Epithelial cell of proximal tubule (primary cell): Measurements from ENCODE around the gene SPG21. TPM values are rescaled to one million over a fixed set of nuclear protein-coding genes. Genes with fewer than 3 reads are reported as not detected.

Source experiments
- DNase-seq: peaks from one replicate; pipeline ENCODE4 v3.0.0-alpha.2; 2011; ENCODE audit warnings: low read depth
- H3K4me3 ChIP-seq: 2 replicates; pipeline ENCODE4 v1.5.1; 2011; ENCODE audit warnings: low read depth, mild to moderate bottlenecking, low read length
- CTCF ChIP-seq: conservative IDR thresholded peaks from 2 replicates; pipeline ENCODE4 v1.5.1; 2012; ENCODE audit warnings: low read depth, mild to moderate bottlenecking, low read length
- total RNA-seq: library from RNA; depleted of rRNA; stranded (reverse); fragments of >200 nt; gene quantifications from 2 replicates; pipeline ENCODE4 v1.2.3, GENCODE V29; 2015

The SPG21 gene
- total RNA-seq, 1 donor from 2014 or later = 80.1 TPM

GRCh38 chr15:64947211-64947610, 42.5 kb downstream of the SPG21 start:
- H3K4me3 ChIP-seq = no peak overlapping the region
- no peak for DNase-seq
- TF ChIP-seq CTCF = no peak

- H3K4me3 ChIP-seq = no peak overlapping the region
- no peak for TF ChIP-seq CTCF
- no peak for DNase-seq
These were observed 44.8 kb downstream of the SPG21 start for GRCh38 chr15:64944961-64945360.

- no peak overlapping the region for H3K4me3 ChIP-seq
- TF ChIP-seq CTCF = no peak
- no peak for DNase-seq
These were observed 46.0 kb downstream of the SPG21 start for GRCh38 chr15:64943512-64944225.

- no peak for DNase-seq
- H3K4me3 ChIP-seq = no peak overlapping the region
- TF ChIP-seq CTCF = no peak
These were observed 47.4 kb downstream of the SPG21 start for GRCh38 chr15:64942356-64942755.

GRCh38 chr15:64938192-64938591, 51.5 kb downstream of the SPG21 start:
- DNase-seq = no peak
- no peak for TF ChIP-seq CTCF
- no peak overlapping the region for H3K4me3 ChIP-seq

GRCh38 chr15:64934023-64934422, 55.7 kb downstream of the SPG21 start:
- DNase-seq = no peak
- H3K4me3 ChIP-seq = no peak overlapping the region
- no peak for TF ChIP-seq CTCF

GRCh38 chr15:64931381-64931780, 58.3 kb downstream of the SPG21 start:
- no peak for TF ChIP-seq CTCF
- no peak overlapping the region for H3K4me3 ChIP-seq
- no peak for DNase-seq
